Measurements from ENCODE around the gene DCLK1.

Gene DCLK1

GRCh38 chr13:35794734-35795389 lies 336.3 kb downstream of the DCLK1 start:
- DNase-seq (ENCODE audit: low read depth in 1 of 2, low spot score in 1 of 2), result no peak
- Histone ChIP-seq H3K4me3 (replicated peaks; ENCODE audit: insufficient read depth, low read length) (no peak overlapping the region), H3K27ac (replicated peaks) (no peak overlapping the region), H3K27me3 (ENCODE audit: insufficient read depth, poor library complexity, severe bottlenecking) (peaks cover 3% of the 10 kb centered on the region)
- TF ChIP-seq SPI1 (IDR thresholded peaks at IDR 0.05; ENCODE audit: borderline replicate concordance, low read depth), result no peak
- TF ChIP-seq GABPA (IDR thresholded peaks at IDR 0.05; ENCODE audit: low read depth), result no peak
- TF ChIP-seq POLR2AphosphoS5 (IDR thresholded peaks at IDR 0.05; ENCODE audit: low read depth), result no peak
- no peak for TF ChIP-seq REST (IDR thresholded peaks at IDR 0.05; ENCODE audit: insufficient replicate concordance, low read depth)
- TF ChIP-seq, protein P1, sequence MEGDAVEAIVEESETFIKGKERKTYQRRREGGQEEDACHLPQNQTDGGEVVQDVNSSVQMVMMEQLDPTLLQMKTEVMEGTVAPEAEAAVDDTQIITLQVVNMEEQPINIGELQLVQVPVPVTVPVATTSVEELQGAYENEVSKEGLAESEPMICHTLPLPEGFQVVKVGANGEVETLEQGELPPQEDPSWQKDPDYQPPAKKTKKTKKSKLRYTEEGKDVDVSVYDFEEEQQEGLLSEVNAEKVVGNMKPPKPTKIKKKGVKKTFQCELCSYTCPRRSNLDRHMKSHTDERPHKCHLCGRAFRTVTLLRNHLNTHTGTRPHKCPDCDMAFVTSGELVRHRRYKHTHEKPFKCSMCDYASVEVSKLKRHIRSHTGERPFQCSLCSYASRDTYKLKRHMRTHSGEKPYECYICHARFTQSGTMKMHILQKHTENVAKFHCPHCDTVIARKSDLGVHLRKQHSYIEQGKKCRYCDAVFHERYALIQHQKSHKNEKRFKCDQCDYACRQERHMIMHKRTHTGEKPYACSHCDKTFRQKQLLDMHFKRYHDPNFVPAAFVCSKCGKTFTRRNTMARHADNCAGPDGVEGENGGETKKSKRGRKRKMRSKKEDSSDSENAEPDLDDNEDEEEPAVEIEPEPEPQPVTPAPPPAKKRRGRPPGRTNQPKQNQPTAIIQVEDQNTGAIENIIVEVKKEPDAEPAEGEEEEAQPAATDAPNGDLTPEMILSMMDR (IDR thresholded peaks at IDR 0.05; ENCODE audit: insufficient read depth, low read length), result no peak

DNA sequence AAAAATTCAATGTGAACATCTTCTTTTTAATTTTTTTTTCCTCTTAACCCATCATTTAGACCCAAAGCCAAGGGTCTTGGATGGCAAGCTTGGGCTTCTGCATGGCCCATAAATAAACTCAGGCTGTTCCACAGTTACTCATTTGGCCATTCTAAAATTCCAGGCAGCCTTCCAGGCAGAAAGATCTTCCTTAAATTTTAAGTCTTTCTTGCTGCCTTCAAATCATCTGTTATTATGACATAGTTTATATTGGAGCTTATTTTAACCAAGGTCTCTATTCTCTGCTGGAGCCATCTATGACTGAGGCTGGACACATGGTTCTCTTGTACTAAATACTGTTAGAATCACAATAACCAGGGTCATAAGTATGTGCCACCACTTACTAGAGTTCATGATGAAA lies 337.4 kb downstream of the DCLK1 start:
- H3K27ac ChIP-seq (replicated peaks), result no peak overlapping the region
- H3K4me3 ChIP-seq (replicated peaks; ENCODE audit: insufficient read depth, low read length), result no peak overlapping the region
- no peak for DNase-seq (ENCODE audit: low read depth in 1 of 2, low spot score in 1 of 2)
- H3K27me3 ChIP-seq (ENCODE audit: insufficient read depth, poor library complexity, severe bottlenecking), result peaks cover 3% of the 10 kb centered on the region
- TF ChIP-seq GABPA (IDR thresholded peaks at IDR 0.05; ENCODE audit: low read depth) (no peak), SPI1 (IDR thresholded peaks at IDR 0.05; ENCODE audit: borderline replicate concordance, low read depth) (no peak), POLR2AphosphoS5 (IDR thresholded peaks at IDR 0.05; ENCODE audit: low read depth) (no peak), REST (IDR thresholded peaks at IDR 0.05; ENCODE audit: insufficient replicate concordance, low read depth) (no peak)
- TF ChIP-seq, protein P1 (IDR thresholded peaks at IDR 0.05; ENCODE audit: insufficient read depth, low read length), result no peak

DNA sequence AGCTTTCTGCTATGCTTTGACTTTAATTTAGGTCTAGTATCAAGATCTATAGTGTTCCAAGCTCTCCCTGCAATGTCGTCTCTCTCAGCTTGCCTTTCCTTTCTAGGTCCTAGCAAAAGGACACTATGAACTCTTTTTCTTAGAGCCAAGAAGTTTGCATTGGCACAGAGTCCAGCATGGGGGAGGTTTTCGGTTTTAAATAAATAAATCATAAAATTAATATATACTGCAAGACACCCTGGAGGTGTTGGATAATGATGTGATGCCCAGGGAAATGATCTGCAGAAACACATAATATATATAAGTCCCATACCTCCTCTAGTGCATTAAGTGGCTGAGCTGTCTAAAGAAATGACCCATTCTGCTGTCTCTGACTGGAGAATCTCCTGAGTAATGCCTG lies 338.3 kb downstream of the DCLK1 start:
- no peak overlapping the region for H3K27ac ChIP-seq (replicated peaks)
- peaks cover 3% of the 10 kb centered on the region for H3K27me3 ChIP-seq (ENCODE audit: insufficient read depth, poor library complexity, severe bottlenecking)
- no peak for DNase-seq (ENCODE audit: low read depth in 1 of 2, low spot score in 1 of 2)
- no peak overlapping the region for H3K4me3 ChIP-seq (replicated peaks; ENCODE audit: insufficient read depth, low read length)
- TF ChIP-seq, protein P1 (IDR thresholded peaks at IDR 0.05; ENCODE audit: insufficient read depth, low read length), result no peak
- TF ChIP-seq REST (IDR thresholded peaks at IDR 0.05; ENCODE audit: insufficient replicate concordance, low read depth), result no peak
- TF ChIP-seq POLR2AphosphoS5 (IDR thresholded peaks at IDR 0.05; ENCODE audit: low read depth), result no peak
- no peak for TF ChIP-seq SPI1 (IDR thresholded peaks at IDR 0.05; ENCODE audit: borderline replicate concordance, low read depth)
- no peak for TF ChIP-seq GABPA (IDR thresholded peaks at IDR 0.05; ENCODE audit: low read depth)
